Astrocyte of the spinal cord (primary cell): ENCODE measurements around the gene ATAD3A.

ENCODE experiments used
- DNase-seq: peaks from one replicate; pipeline ENCODE4 v3.0.0; 2011; ENCODE audit warnings: low read depth, low spot score
- H3K4me3 ChIP-seq: 2 replicates; pipeline ENCODE4 v1.5.1; 2011; ENCODE audit warnings: low read depth, mild to moderate bottlenecking, low read length, moderate library complexity
- CTCF ChIP-seq: IDR thresholded peaks from 2 replicates; pipeline ENCODE4 v1.5.1; 2012; ENCODE audit warnings: low read depth, mild to moderate bottlenecking, low read length, inconsistent platforms
- in situ Hi-C: cut with HindIII; loops from 2 replicates; pipeline ENCODE4 v1.10.0; 2017; ENCODE audit warnings: low sequenced_read_pairs

Gene ATAD3A

DNA sequence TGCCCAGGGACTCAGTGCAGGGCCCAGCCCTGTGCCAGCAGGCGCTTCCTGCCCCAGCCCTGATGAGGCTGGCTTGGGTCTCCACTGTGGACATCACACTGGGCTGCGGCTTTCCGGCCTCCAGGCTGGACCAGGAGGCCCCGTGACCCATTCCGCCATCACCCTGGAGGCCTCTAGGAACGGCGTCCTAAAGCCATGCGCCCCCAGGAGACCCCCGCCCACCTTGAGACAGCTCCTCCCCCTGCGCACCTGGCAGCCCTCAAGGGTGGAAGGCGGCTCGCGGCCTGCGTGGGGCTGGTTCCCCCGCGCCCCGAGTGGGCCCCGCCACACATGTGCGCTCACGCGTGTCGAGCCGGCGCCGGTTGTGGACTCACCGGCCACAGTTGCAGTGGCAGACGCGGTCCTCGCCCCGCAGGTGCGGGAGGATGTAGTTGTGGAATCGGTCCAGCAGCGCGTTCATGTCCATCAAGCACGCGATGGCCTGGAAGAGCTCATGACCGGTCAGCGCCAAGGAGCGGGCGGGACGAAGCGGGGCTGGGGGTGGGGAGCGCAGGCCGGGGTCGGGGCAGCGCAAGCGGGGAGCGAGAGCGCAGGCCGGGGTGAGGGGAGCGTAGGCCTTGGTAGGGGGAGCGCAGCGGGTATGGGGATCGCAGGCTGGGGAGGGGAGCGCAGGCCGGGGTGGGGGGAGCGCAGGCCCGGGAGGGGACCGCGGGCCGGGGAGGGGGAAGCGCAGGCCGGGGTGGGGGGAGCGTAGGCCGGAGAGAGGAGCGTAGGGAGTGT is 27.5 kb downstream of the ATAD3A start:
- DNase-seq: peak; percentile 19
- in situ Hi-C loops: no loop called here
- H3K4me3 ChIP-seq: peak overlapping the region; percentile 51
- TF ChIP-seq CTCF: no peak

DNA sequence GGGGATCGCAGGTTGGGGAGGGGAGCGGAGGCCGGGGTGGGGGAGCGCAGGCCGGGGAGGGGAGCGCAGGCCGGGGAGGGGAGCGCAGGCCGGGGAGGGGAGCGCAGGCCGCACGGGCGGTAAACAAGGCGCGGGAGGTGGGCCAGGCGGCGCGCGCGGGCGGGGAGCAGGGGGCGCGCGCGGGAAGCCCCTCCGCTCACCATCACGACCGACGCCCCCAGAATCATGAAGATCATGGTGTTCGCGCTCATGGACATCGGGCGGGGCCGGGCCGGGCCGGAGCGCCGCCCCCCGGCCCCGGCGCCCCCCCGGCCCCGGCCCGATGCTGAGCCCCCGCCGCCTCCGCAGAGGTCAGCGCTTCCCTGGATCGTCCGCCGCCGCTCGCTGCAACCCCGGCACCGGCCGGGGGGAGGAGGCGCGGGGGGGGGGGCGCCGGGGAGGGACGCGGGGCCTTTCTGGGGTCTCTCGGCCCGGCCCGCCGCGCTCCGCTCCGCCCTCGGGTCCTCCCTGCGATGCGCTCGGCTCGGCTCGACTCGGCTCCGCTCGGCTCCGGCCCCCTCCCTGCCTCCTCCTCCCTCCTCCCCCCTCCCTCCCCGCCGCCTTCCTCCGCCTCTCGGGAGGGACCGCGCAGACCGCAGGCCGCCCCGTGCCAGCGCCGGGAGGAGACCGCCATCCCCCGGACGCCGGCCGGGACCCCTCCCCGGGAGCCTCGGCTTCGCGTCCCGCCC is 28.3 kb downstream of the ATAD3A start, which contains the start of gene TMEM240:
TSS of gene TMEM240 (minus strand) at position 535 of the 728 bp plus-strand sequence. CDS start at position 257, 278 bp downstream.
- DNase-seq: peak; percentile 74
- H3K4me3 ChIP-seq: peak within 1 kb of the TSS; percentile 51
- no peak for TF ChIP-seq CTCF
- in situ Hi-C loops: no loop called here

DNA sequence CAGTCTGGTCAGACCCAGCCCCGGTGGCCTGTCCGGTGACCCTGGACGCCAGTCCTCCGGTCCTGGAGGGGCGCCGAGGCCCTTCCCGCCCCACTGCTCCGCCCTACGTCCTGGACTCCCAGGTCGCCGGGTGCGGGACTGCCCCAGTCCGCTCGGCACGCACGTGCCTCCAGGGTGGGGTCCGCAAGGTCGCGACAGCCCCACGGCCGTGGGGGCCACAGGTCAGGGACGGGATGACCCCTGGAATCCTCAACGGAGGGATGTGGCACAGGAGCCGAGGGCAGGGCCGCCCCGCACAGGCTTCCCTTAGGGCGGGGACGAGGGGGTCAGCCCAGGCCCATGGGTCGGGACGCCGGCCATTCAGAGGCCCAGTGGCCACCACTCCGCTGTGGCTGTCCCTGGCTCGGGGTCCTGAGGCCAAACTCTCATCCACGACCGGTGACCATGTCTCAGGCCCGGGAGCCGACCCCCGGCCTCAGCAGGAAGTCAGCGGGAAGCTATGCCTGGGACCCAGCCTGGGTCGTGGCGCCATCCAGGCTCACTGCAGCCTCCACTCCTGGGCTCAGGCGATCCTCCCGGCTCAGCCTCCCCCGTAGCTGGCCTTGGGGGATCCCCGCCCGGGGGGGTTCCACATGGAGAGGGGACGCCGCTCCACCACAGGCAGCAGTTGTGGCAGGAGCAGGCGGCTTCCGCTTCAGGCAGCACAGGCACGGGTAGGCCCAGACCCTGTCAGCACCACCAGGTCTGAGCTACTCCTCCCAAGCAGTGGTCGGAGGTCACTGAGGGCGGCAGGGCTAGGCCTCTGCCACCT is 29.1 kb downstream of the ATAD3A start:
- DNase-seq: no peak
- in situ Hi-C loops: no loop called here
- H3K4me3 ChIP-seq: peak overlapping the region; percentile 34
- TF ChIP-seq CTCF: no peak

DNA sequence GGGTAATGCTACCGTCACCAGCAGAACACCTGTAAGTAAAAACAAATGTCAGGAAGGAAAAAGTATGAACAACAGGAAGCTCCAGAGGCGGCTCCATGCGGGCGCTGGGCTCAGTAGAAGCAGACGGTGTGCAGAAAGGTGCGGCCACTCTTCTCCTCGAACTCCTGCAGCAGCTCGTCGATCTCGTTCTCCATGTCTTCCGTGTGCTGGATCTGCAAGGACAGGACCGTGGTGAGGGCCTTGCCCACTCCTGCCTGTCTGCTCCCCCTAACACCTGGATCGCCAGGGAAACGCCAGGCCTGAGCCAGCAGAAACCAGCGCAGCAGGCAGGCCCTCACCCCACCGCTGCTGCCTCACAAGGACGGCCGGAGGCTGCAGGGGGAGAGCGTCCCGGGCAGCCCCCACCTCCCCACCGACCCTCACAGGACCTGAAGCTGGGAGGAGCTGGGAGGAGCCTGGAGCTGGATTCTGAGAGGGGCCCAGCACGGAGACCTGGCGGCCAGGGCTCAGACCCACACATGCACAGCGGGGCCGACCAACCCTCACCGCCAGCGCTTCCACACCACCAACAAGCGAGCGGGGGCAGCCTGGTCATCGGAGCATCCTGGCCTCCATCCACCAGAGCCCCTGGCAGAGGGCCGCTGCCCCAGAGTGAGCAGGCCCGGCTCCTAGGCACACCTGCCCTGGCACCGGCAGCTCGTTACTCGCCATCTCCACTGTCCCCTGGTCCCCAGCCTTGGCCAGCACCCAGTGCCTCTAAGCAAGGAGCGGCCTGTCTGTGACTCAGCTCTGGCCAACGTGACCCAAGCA is 30.2 kb downstream of the ATAD3A start:
- no peak overlapping the region for H3K4me3 ChIP-seq
- TF ChIP-seq CTCF: no peak
- no peak for DNase-seq
- in situ Hi-C loops: no loop called here

DNA sequence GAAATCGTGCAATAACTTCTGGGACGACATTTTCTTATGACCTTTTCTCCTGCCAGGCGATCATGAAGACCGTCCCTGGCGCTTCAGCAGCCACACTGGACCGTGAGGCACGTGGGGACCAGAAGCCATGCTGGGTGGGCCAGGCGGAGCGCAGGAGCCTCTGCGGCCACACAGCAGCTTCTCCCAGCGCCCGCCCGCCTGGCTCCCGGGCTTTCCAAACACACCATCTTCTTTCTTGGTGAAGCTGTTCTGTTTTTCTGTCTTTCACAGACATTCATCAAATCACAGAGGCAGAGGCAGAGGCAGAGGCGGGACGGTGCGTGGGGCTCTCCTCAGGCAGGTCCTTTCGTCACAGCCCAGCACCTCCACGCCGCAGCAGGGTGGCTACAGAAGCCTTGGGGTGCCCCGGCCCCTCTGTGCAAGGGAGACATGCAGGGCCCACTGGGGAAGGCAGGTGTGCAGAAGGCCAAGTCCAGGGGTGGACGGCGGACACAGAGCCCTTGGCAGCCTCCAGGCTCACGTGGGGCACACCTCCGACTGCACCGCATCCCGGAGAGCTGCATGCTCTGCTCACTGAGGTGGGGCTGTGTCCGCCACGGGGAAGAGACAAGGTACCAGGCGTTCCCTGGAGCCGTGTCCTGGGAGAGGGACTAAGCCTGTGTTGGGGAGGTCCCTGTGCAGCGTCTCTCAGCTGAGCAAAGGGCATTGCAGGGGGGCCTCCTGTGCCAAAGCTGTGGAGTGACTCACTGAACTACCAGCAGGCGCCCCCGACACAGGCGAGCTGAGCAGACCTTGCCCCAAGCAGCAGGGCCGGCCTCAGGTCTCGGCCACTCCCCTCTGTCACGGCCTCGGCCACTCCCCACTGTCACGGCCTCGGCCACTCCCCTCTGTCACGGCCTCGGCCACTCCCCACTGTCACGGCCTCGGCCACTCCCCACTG is 31.1 kb downstream of the ATAD3A start:
- no peak for TF ChIP-seq CTCF
- DNase-seq: no peak
- H3K4me3 ChIP-seq: no peak overlapping the region
- in situ Hi-C loops: no loop called here
